Forelimb muscle (tissue), 1 donor: Measurements from ENCODE around the gene POMGNT2. TPM values are rescaled to one million over a fixed set of nuclear protein-coding genes. Genes with fewer than 3 reads are reported as not detected.

ENCODE experiments used
- DNase-seq: peaks from one replicate; pipeline ENCODE4 v3.0.0-alpha.2; 2013; ENCODE audit warnings: low read depth
- polyA plus RNA-seq: library from polyadenylated mRNA; unstranded; fragments of 120-200 nt; gene quantifications from one replicate; pipeline ENCODE4 v1.2.1, GENCODE V29; 2013; ENCODE audit not compliant: insufficient read length

The POMGNT2 gene
- polyA plus RNA-seq, 1 donor: 19.4 TPM

DNA sequence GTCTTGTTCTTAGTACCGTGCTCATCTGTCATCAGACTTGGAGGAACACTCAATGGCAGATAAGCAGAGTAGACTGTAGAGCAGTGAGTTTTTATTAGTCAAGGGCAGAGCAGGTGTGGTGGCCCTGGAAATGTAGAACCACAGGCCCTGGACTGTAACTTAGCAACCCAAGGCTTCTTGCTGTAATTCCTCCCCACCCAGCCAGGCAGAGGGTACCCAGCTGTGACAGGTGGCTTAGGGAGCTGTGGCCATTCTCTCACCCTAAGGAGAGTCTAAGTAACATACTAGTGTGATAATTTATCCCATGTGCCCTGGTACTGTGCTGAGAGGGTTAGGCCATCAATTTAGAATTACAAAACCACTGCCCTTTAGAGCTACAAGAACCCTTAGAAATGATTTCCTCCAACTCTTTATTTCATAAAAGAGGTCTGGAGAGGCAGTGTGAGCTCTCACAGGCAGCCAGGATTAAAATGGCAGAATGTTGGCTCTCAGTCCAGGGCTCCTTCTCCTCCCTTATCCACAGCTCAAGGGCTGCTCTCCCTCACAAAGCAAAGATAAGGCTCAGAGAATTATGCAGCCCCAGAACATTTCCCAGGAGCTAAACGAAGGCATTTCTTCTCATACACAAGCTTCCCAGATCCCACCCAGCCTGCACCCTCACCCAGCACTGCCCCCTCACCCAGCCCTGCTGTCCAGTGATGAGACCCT, 3.0 kb downstream of the POMGNT2 start:
- DNase-seq: no peak

DNA sequence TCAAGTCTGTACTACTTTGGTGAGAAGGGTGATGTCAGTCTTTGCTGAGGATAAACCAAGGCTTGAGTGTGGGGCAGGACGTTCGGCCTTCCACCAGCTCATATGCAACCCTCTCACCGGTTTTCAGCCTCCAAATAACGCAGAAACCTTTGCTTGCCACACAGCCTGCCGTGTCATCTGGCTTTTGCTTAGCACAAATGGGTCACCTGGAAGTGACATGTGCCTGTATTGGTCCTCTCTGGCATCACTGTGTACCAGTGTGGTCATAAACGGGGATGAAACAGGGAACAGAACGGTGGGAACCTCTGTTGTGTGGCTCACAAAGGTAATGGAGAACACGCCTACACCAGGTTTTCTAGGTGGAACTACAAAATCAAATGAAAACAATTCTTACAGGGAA, 7.1 kb downstream of the POMGNT2 start:
- no peak for DNase-seq

DNA sequence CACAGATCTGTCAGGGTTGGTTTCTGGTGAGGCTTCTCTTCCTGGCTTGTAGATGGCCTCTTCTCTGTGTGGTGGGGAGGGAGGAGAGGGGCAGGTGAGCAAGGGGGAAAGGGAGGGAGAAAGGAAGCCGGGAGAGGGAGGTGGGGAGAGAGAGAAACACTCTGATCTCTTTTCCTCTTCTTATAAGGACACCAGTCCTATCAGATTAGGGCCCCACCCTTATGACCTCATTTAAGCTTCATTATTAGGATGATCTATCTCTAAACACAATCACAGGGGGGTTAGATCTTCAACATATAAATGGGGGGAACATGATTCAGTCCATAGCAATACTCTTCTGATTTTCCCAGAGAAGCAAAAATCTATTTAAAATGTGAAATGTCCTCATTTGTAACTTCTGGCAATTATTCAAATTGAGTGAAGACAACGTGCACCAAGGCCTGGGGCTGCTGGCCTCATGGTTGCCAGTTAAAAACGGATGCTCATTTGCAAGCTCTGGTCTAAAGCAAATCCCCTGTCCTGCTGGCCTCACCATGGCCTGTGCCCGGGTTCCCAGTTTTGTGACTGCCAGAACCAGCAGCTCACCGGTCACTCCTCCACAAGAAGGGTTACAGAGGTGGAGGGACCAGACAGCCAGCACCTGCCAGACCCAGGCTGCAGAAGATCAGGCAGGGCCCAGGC, 8.3 kb downstream of the POMGNT2 start:
- no peak for DNase-seq

DNA sequence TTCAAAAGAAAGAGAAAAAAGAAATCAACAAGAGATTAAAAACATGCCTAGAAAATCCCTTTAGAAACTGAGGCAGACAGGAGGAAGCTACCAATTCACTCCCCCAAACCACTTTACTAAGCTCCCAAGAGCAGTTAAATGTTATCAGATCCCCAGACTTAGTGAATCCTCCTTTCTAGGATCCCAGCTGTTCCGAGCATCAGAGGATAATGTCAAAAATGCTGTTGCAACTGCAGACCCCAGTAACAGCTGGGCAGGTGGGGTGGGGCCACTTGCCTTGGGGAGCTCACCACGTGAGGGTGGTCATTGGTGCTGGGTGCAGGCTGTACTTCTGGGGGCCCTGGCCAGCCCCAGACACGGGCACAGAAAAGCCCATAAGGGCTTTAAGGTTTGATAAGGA, 9.1 kb downstream of the POMGNT2 start:
- no peak for DNase-seq

DNA sequence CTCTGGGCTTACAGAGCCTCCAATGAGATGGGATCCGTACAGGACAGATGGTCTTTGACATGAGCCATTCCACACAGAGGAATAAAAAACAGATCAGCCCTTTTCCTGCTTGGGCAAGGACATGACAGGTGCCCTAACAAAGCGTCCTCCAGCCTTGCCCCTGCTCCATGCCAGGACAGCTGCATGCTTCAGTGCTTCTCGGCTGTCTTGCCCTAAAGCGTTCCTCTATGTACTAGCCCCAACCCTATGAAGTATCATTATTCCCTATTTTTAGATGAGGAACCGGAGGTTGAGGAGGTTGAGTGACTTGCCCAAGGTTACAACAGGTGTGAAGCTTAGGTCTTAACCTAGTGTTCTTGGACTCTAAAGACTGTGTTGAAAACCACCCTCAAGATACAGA, 10.5 kb downstream of the POMGNT2 start:
- DNase-seq: no peak

DNA sequence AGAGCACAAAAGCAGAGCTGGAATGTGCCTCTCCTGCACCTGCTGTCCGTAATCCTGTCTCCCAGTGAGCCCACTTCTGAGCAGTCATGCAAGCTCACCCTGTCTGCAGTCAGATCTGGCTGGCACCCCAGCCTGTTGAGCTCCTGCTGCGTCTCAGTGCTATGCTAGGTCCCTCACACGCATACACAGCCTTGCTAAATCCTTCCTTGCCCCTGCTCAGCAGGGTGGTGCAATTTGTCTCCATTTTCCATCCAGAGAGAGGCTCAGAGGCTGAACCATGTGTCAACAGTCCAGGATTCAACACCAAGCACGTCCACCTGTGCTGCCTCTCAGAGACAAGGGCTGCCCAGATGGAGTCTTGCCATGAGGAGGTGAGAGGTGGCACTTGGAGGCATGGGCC, 11.0 kb downstream of the POMGNT2 start:
- DNase-seq: no peak

DNA sequence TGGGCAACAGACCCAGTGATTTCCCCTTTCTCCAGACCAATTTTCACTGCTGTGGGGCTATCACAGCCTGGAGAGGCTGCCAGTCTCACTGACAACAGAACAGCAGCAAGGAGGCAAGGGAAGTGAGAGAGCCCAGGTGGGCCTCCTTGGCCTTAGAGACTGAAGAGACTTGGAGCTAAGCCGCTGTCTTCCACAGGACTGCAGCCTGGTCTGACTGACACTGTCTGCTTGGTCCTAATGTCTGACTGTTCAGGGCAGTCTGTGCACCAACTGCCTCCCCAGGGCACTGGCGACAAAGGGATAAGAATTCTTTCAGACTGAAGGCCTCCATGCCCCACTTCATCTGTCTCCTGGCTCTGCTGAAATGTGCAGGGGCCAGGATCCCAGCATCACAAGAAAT, 11.5 kb downstream of the POMGNT2 start:
- no peak for DNase-seq

DNA sequence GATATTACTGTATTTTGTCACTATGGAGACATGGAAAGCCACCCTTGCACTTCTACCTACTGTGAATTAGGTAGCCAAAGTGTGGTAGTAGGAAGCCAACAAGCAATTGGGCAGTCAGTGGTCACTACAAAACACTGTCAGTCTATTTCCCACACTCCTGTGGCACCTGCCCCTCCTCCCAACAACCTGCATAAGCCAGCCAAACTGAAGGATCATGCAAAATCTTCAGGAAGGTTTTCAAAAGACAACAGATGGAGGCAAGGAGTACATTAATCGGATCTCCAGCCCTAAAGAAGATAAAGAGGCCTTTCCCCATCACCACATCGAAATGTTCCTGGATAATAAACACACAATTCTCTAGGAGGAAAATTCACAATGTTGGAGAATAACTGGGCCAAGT, 11.9 kb downstream of the POMGNT2 start:
- DNase-seq: no peak

DNA sequence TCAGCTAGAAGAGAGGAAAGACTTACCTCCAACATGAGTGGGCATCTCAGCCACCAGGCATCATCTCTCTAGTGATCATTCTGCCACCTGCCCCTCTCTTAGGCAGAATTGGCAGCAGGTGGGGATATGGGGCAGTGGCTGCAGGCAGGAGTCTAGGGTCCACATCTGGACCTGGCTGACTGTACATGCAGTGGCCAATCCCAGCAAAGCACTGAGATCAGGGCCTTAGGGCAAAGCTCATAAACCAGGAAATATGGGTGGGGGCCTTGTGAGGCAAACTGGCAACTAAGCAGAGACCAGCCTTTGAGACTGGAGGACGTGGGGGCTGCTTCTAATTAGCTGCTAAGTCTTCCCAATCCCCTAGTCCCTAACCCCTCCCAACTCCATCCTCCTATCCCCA, 12.9 kb downstream of the POMGNT2 start:
- DNase-seq: no peak

DNA sequence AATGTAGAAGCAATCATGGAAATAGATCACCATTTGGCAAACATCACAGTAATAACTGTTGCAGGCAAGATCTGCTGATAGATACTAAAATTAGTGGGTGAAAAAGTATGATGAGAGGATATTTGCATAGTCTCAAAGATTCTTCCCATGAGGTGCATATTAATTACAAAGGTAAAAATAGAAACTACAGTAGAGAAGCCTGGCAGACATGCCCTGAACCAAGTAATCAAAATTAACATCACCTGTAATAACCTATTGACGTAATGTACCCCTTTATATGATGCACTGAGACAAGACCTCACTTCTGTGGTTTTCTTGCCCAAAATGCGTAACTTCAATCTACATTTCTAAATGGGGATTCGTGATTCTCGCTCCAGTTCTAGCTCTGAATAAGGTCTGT, 14.4 kb downstream of the POMGNT2 start:
- DNase-seq: no peak

DNA sequence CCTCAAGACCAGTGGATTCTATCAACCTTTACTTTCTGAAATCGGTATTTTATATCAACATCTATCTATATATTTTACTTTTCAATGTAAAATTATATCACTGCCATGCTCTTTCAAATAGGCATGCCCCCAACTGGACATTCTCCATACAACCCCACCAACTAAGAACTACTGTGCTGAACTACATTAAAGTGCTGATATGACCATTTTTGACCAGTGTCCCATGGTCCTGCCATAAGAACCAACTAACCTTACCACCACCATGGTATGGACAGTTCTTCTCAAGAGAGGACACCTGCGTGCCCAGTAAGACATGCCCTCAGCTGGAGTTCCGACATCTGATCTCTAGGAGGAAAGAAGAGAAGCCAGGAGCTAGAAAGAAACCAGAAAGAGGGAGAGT, 15.6 kb downstream of the POMGNT2 start:
- no peak for DNase-seq

DNA sequence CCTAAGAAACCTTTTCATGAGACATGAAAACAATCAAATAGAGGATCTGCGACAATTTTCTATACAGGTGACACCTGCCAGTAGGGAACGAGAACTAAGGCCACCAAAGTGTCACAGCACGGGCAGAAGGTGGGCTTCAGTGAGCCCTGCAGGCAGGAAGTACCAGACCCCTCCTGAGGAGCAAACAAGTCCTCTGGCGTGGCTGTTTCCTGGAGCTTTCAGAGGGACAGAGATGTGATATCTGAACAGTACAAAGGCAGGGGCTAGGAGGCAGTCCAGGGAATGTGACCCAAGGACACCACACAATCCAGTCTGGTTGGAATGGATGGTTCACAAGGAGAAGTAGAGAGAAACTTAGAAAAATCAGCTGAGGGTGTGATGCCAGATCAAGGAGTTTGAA, 16.8 kb downstream of the POMGNT2 start:
- no peak for DNase-seq

DNA sequence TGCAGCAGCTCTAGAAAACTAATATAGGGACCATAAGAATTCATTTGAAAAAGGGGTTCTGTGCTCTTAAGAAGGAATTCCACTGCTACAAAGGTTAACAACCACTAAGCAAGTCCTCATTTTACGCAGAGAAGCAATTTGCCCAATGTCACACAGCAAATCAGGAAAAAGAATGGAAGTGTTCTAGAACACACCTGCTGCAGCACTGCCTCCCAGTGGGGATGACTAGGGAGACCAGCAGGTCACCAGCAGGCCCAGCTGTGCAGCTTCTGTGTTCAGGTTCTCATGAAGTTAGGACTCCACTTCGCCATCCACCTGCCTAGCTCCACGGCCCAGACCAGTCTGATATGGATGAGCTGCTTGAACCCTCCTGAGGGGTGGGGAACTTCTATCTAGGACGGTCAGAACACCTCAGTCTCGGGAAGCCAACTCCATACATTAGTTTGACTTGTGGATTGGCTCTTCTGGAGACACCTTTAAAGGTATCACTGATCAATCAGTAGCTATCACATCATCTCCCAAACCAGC, 18.6 kb downstream of the POMGNT2 start:
- no peak for DNase-seq

DNA sequence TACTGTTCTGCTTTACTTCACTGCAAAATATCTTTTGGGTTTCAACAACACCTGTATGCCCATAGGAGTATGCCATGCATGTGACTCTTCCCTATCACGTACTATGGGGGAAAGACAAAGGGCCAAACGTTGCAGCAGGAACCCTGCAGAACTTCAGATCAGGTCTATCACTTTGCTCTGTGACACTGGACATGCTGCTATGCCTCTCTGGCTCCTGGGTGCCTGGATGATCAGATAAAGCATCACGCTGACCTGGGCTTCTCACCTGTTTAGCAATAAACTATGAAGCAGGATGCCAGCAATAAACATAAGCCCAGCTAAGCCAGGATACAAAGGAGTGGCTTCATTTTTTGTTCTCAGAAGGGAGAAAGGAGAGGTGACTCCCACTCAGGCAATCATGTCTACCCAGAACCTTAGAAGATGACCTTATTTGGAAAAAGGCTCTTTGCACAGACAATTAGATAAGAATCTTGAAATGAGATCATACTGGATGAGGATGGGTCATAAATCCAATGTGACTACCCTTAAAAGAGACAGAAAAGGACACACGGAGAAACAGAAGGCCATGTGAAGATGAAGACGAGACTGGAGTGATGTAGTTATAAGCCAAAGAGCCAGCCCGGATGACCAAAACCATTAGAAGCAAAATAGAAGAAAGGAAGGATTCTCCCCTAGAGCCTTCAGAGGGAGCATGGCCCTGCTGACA, 19.3 kb downstream of the POMGNT2 start:
- no peak for DNase-seq

DNA sequence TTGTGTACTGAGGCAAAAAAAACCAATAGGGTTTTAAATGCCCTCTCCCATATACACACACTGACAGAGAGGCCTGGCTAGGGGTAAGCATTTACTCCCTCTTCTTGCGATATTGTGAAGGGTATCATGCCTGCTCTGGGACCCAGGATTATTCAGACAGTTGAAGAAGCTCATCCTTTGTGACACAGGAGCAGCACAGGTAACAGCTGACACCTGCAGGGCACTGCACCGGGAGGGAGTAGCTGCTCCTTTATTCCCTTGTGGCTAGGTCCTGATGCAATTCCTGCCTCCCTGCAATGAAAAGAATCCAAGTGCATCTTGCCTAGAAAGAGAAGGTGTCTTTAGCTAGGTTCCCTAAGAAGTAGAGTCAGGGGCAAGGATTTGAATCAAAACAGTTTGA, 23.4 kb downstream of the POMGNT2 start:
- no peak for DNase-seq

DNA sequence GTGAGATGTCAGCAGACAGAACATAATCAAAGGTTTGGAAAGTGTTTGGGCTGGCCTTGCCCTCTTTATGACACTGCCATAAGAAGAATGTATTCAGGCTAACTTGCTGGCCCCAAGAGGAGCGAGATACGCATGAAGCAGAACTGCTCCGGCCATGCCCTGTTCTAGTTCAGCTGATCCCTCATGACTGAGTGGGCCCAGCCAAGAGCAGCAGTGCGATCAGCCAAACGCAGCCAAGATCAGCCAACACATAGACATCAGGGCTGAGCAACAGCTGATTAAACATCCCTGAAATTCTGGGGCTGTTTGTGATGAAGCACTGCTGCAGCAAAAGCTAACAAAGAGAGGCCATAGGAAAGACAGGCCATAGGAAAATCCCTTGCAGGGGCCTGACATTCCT, 24.1 kb downstream of the POMGNT2 start:
- DNase-seq: no peak

DNA sequence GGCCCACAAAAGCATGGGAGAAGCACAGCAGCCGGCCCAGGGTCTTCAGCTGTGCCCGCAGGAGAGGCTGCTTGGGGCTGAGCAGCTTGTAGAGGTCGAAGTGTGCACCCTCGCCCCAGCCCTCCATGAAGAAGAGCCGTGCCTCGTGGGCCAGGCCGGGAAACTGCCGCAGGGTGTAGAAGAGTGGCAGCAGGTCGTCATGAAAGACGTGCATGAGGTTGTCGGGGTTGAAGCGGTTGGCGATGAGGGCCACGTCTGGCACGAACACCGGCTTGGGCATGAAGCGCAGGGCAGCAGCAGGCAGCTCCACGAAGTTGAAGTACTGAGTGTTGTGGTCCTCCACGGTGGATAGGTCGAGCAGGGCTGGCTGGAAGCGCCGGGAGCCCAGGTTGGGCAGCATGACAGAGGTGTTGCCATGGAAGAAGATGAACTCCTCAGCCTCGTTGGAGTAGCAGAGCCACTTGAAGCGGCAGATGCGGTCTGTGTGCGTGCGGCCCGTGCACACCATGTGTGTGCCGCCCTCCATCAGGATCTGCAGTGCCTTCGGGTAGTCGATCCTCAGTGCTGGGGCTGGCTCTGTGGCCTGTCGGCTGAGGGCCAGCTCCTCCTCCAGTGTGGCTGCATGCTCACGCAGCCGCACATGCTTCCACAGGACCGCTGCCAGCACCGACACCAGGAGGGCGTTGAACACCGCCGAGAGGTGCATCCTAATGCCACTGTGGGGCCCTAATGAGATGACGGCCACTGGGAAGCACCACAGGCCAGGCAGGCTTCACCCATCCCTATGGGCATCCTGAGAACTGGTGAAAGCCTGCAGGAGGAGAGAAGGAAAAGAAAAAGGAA, 24.9 kb downstream of the POMGNT2 start:
- DNase-seq: no peak

DNA sequence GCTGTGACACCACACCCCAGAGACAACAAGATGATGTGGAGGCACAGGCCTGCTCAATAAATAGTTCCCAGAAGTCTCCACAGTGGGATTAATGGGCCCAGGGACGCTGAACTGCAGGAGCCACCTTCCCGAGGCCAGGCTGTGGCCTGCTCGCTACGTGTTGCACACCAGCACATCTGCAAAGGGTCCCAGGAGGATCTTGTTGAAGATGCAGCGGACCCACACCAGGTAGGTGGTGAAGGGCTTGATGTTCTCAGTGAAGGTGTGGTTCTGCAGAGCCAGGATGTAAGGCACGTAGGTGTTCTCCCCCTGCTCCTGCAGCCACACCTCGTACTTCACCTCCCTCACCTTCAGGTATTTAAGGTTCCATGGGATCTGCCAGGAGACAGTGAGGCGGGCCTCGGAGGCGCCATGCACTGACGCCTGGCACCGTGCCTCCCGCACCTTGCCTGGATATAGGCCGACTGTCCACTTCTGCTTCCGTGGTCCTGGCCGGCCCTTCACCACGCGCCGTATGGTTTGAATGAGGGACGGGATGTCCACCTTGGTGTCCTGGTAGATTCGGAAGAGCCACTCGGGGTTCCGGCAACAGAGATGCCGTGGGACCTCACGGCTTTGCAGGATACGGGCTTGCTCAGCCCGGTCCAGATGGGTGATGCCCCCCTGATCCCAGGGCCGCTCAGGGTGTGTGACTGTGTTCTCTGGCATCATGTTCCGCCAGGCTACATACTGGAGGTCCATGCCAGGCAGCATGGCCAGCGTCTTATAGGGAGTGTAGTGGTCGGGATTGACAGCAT, 26.1 kb downstream of the POMGNT2 start:
- no peak for DNase-seq

DNA sequence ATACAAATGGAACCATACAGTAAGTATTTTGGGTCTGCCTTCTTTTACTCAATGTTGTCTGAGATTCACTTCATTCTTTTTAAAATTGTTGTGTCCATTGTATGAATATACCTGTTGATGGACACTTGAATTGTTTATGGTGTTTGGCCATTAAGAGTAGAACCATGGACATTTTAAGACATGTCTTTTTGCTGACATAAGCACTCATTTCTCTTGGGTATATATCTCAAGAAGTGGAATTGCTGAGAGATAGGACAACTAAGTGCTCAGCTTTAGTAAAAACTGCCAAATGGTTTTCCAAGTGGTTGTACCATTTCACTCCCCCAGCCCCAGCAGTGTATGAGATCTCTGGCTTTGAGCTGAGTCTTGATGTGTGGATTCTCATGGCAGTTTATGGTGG, 28.2 kb downstream of the POMGNT2 start:
- DNase-seq: no peak

DNA sequence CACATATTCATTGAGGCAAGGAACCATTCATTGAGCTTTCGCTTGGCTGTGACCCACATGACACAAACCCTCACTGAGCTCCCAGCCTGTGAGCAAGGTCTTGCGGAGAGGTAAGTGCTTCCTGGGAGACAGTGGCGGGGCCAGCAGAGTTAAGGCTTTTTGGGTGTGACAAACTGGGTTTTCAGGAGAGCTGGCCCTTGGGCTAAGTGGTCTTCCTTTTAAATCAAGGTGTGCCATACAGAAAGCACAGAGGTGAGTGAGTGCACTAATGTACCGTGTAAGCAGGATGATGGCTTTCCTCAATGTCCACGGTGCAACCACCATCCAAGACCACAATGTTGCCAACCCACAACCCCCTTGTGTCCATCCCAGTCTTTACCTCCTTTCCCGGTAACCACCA, 28.6 kb downstream of the POMGNT2 start:
- DNase-seq: no peak

DNA sequence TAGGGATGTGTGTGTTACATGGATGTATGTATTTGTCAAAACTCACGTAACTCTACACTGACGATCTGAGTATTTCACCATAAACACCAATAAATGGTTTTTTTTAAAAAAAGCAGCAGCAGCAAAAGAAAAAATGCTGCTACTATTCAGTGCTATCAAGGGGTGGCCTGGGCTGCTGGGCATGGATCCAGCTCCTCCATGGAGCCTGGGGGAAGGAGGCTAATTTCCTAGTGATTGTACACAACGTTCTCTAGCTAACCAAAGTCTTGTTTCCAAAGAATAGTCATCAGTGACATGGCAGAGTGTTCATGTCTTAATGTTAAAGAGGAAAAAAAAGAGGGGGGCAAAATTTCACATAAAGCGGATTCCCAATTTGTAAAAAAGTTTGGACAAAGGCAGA, 29.0 kb downstream of the POMGNT2 start:
- no peak for DNase-seq
